ENCODE measurements around the gene SLC16A12. TPM values are rescaled to one million over a fixed set of nuclear protein-coding genes. Genes with fewer than 3 reads are reported as not detected.

The SLC16A12 gene
- total and polyA plus RNA-seq, 10 of the 15 experiments (the other 5 are each of a cell fraction or from before 2014, with no cell fraction given) = not detected

DNA sequence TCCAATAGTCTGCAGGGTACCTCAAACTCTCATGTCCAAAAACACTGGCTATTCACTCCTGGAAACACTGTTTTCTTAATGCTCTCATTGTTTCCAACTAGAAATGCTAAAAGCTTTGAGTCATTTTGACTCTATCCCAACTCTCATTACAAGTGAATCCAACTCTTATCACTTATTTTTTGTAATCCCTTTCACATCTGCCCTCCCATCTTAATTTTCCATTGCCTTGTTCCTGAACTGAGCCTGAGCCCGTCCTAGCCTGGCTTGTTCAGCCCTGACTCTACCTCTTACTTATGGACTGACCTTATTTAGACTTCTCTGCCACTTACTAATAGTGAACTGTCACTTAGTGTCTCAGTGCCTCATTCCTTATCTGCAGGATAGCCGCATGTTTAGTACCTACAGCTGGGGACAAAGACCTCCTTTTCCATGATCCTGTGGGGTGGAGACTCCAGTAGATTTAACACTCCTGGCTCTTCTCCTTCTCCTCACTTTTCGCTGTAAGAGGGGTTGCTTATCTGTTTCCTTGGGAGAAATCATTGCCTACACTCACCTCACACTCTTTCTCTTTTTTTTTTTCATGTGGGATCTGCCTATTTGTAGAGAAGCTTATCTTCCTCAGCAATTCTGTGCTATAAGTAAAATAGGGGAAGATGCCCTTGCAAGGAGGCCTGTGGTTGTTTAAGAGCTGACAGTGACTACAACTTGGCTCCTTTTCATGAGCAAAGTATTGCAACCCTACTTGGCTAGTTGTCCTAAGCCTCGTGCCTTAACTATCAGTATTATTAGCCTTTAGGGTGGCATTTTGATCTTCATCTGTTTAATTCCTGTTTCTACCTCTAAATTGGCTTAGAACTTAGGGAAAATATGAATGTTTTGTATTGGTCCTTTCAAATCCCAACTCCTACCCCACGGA is 56.4 kb downstream of the SLC16A12 start:
- CTCF ChIA-PET = no interaction called here
- ATAC-seq (peak; percentile 30; the same call in 1 of the 3 replicates), FAIRE-seq (no peak)

DNA sequence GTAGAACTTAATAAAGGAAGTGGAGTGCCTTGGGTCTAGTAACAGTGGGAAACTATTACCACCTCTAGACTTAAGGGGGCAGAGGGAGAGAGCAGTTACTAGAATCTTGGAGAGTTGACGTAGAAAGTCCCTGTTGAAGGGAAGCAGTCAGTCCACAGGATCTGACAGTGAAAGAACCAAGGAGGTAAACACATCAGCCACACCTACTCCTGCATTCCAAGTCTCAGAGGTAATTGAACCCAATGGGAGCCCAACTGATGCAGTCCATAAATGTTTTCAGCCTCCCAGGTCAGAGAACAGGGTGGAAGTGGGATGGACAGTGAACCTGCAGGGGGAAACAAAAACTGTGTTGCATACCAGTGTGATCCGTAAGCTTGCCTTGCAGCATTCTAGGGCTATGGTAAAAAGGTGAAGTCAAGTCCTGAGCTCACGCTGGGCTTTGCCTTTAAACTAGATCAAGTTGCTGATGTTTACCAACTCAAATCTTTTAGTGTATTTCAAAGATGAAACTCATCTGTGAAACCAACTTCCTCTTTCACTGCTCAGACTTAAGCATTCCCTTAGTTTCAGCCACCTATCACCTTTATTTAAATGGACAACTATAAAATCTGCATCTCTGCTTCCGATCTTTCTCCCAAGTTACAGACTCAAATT is 57.2 kb downstream of the SLC16A12 start:
- H3K79me2 ChIP-seq (ENCODE audit: control insufficient read depth, insufficient read depth, low read length) = no peaks in the 10 kb centered on the region
- ChIA-PET POLR2A (no interaction called here), CTCF (no interaction called here), RAD21 (ENCODE audit: unreplicated experiment) (no interaction called here), SMC1A (ENCODE audit: uncharacterized antibody, unreplicated experiment) (no interaction called here)
- TF ChIP-seq SUPT20H (IDR thresholded peaks at IDR 0.05; ENCODE audit: borderline replicate concordance, control insufficient read depth, low read depth, low read length) = no peak
- no peak for TF ChIP-seq JUNB (IDR thresholded peaks at IDR 0.05)
- TF ChIP-seq, protein P1, sequence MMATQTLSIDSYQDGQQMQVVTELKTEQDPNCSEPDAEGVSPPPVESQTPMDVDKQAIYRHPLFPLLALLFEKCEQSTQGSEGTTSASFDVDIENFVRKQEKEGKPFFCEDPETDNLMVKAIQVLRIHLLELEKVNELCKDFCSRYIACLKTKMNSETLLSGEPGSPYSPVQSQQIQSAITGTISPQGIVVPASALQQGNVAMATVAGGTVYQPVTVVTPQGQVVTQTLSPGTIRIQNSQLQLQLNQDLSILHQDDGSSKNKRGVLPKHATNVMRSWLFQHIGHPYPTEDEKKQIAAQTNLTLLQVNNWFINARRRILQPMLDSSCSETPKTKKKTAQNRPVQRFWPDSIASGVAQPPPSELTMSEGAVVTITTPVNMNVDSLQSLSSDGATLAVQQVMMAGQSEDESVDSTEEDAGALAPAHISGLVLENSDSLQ (IDR thresholded peaks at IDR 0.05) = no peak
- 0 out of 2 replicates have a peak, but pooled peaks have one; percentile 15 for TF ChIP-seq IKZF1 (conservative IDR thresholded peaks at IDR 0.05)
- TF ChIP-seq SPI1 (IDR thresholded peaks at IDR 0.05; ENCODE audit: borderline replicate concordance, insufficient read depth, low read depth, low read length) = peak; percentile 54
- WGBS (ENCODE audit: insufficient coverage, insufficient replicate concordance, low lambda C conversion rate, missing lambda C conversion rate) = 56% methylated on average over 4 of the region's 4 CpGs
- H3K9ac ChIP-seq (ENCODE audit: control insufficient read depth, insufficient read depth, low read length) = no peak overlapping the region
- H3K36me3 ChIP-seq (ENCODE audit: control insufficient read depth in 2 of 2, insufficient read depth in 2 of 2, low read length in 1 of 2) = no peaks in the 10 kb centered on the region
- no peaks in the 10 kb centered on the region for H3K9me3 ChIP-seq (replicated peaks; ENCODE audit: control insufficient read depth, insufficient read depth, low read length)
- peaks cover 0 to 10% of the 10 kb centered on the region in 2 experiments; a peak in 2 of 4 replicates for H3K27me3 ChIP-seq (replicated peaks in 1 of 2; ENCODE audit: control insufficient read depth in 2 of 2, insufficient read depth in 2 of 2, low read length in 1 of 2)
- intact Hi-C loops (cut with micrococcal nuclease; ENCODE audit: unreplicated experiment) (no loop called here), in situ Hi-C loops (cut with MboI) (no loop called here)
- DNase-seq (ENCODE audit: low read depth, low spot score) (no peak), ATAC-seq (peak; percentile 83), FAIRE-seq (peak; percentile 54)
- no peak overlapping the region for H3K27ac ChIP-seq (ENCODE audit: control insufficient read depth, insufficient read depth)
- H2AFZ ChIP-seq (ENCODE audit: control insufficient read depth, low read depth, low read length) = no peak overlapping the region
- no peaks in the 10 kb centered on the region for H4K20me1 ChIP-seq (ENCODE audit: control insufficient read depth, insufficient read depth)
- no TSS peak for BruUV-seq (replicated peaks)
- no peak overlapping the region for H3K4me3 ChIP-seq
- H3K4me1 ChIP-seq (ENCODE audit: control insufficient read depth, insufficient read depth, low read length) = peaks cover 7% of the 10 kb centered on the region
- H3K4me2 ChIP-seq (ENCODE audit: control insufficient read depth, insufficient read depth) = no peak overlapping the region

More for the DNA sequence above, 56.4 kb downstream of the SLC16A12 start:
- in situ Hi-C loops (cut with MboI) = no loop called here
- Histone ChIP-seq H3K9me3 (replicated peaks; ENCODE audit: control insufficient read depth, insufficient read depth, low read length) (no peaks in the 10 kb centered on the region), H3K4me2 (ENCODE audit: control insufficient read depth, insufficient read depth) (no peak overlapping the region), H3K36me3 (ENCODE audit: control insufficient read depth in 2 of 2, insufficient read depth in 2 of 2, low read length in 1 of 2) (no peaks in the 10 kb centered on the region), H3K9ac (ENCODE audit: control insufficient read depth, insufficient read depth, low read length) (no peak overlapping the region), H3K4me3 (no peak overlapping the region), H3K27me3 (replicated peaks in 1 of 2; ENCODE audit: control insufficient read depth in 2 of 2, insufficient read depth in 2 of 2, low read length in 1 of 2) (peaks cover 0 to 10% of the 10 kb centered on the region in 2 experiments; a peak in 2 of 4 replicates), H4K20me1 (ENCODE audit: control insufficient read depth, insufficient read depth) (no peaks in the 10 kb centered on the region), H3K27ac (ENCODE audit: control insufficient read depth, insufficient read depth) (no peak overlapping the region), H2AFZ (ENCODE audit: control insufficient read depth, low read depth, low read length) (no peak overlapping the region), H3K79me2 (ENCODE audit: control insufficient read depth, insufficient read depth, low read length) (no peaks in the 10 kb centered on the region), H3K4me1 (ENCODE audit: control insufficient read depth, insufficient read depth, low read length) (peaks cover 7% of the 10 kb centered on the region)
- ChIA-PET SMC1A (ENCODE audit: uncharacterized antibody, unreplicated experiment) (interaction anchor here (0.7 kb wide), 1 partner anchor 1400 kb away, joined by 3 read pairs; no protein-coding TSS in a partner anchor), POLR2A (no interaction called here), RAD21 (ENCODE audit: unreplicated experiment) (no interaction called here)
- BruUV-seq (replicated peaks) = no TSS peak
- DNase-seq (ENCODE audit: low read depth, low spot score) = no peak
- intact Hi-C loops (cut with micrococcal nuclease; ENCODE audit: unreplicated experiment) = no loop called here
- TF ChIP-seq SUZ12 (IDR thresholded peaks at IDR 0.05; ENCODE audit: unreplicated experiment) (no peak), SMC3 (IDR thresholded peaks at IDR 0.05; ENCODE audit: borderline replicate concordance, low read length) (no peak), POLR2AphosphoS5 (IDR thresholded peaks at IDR 0.05; ENCODE audit: low read length) (no peak)
- 18% methylated on average over 5 of the region's 5 CpGs for WGBS (ENCODE audit: insufficient coverage, insufficient replicate concordance, low lambda C conversion rate, missing lambda C conversion rate)
